Sciatic nerve (tissue), 2 donors: ENCODE measurements around the gene USP48. TPM values are rescaled to one million over a fixed set of nuclear protein-coding genes. Genes with fewer than 3 reads are reported as not detected.
"Not testable (repeated sequence)": the region's sequence is repeated elsewhere in the genome, so short reads cannot be mapped to it uniquely, and the experiment has no call there.

Experiments used
- ATAC-seq: fragments of 200-7000 bp; cut with Tn5 transposase; one replicate; pipeline ENCODE4 v1.9.1; 2020; ENCODE audit warnings: mild to moderate bottlenecking, moderate library complexity
- DNase-seq: peaks from one replicate; pipeline ENCODE4 v3.0.0-alpha.2; 2020; ENCODE audit warnings: low spot score
- intact Hi-C: fragments of 100-400 bp; cut with DNase I; formaldehyde crosslinking; loops from one replicate; pipeline ENCODE4 v1.14.2; 2022
- total RNA-seq: library from RNA; stranded (reverse); fragmentation: NEBNext Ultra II Directional; extraction: Animal tissue kit (Norgen Biotek cat#: 25700); gene quantifications from one replicate; pipeline ENCODE4 v1.2.1, GENCODE V29; 2021
- donor health status: DM: no; HTN: no; CAD: no.
- donor health status: DM: no; HTN: no; CAD: no.

Gene USP48
- 112 TPM for total RNA-seq

GRCh38 chr1:21782868-21783678 lies at the start of gene USP48:
TSS of gene USP48 (minus strand) at chr1:21783149. CDS start at chr1:21782957, 192 bp downstream.
- DNase-seq (peak; percentile 97), ATAC-seq (peak; percentile 99)
- intact Hi-C loops = no loop called here

- DNase-seq (no peak), ATAC-seq (no peak)
- intact Hi-C loops = no loop called here
Observed at GRCh38 chr1:21831454-21831970, 48.6 kb upstream of the USP48 start.

GRCh38 chr1:21830792-21831453 lies 48.0 kb upstream of the USP48 start:
- intact Hi-C loops = no loop called here
- DNase-seq (no peak), ATAC-seq (no peak)

GRCh38 chr1:21829294-21829693 lies 46.3 kb upstream of the USP48 start:
- intact Hi-C loops = loop anchor here (10.0 kb wide), 1 partner anchor 544 kb away; no protein-coding TSS in a partner anchor
- DNase-seq (no peak), ATAC-seq (no peak)

GRCh38 chr1:21828506-21829210 lies 45.7 kb upstream of the USP48 start:
- intact Hi-C loops = loop anchor here (10.0 kb wide), 1 partner anchor 544 kb away; no protein-coding TSS in a partner anchor
- ATAC-seq = no peak
- DNase-seq = no peak

- ATAC-seq = no peak
- no peak for DNase-seq
- intact Hi-C loops = loop anchor here (10.0 kb wide), 1 partner anchor 543 kb away; no protein-coding TSS in a partner anchor
Observed at GRCh38 chr1:21828075-21828474, 45.1 kb upstream of the USP48 start.

- ATAC-seq (no peak), DNase-seq (no peak)
- intact Hi-C loops = loop anchor here (10.0 kb wide), 1 partner anchor 542 kb away; no protein-coding TSS in a partner anchor
Observed at GRCh38 chr1:21827141-21827679, 44.3 kb upstream of the USP48 start.

- not testable (repeated sequence) for ATAC-seq, DNase-seq
- intact Hi-C loops = loop anchor here (10.0 kb wide), 1 partner anchor 542 kb away; no protein-coding TSS in a partner anchor
Observed at GRCh38 chr1:21826694-21827093, 43.7 kb upstream of the USP48 start.

GRCh38 chr1:21825393-21825792 lies 42.4 kb upstream of the USP48 start:
- no peak for ATAC-seq
- intact Hi-C loops = loop anchor here (10.0 kb wide), 1 partner anchor 541 kb away; no protein-coding TSS in a partner anchor
- no peak for DNase-seq

- no peak for ATAC-seq
- no peak for DNase-seq
- intact Hi-C loops = loop anchor here (10.0 kb wide), 1 partner anchor 540 kb away; no protein-coding TSS in a partner anchor
Observed at GRCh38 chr1:21824926-21825325, 42.0 kb upstream of the USP48 start.

GRCh38 chr1:21823980-21824702 lies 41.2 kb upstream of the USP48 start:
- intact Hi-C loops = loop anchor here (10.0 kb wide), 1 partner anchor 539 kb away; no protein-coding TSS in a partner anchor
- no peak for DNase-seq
- no peak for ATAC-seq

GRCh38 chr1:21823206-21823979 lies 40.4 kb upstream of the USP48 start:
- ATAC-seq (peak; percentile 29), DNase-seq (no peak)
- intact Hi-C loops = loop anchor here (10.0 kb wide), 1 partner anchor 539 kb away; no protein-coding TSS in a partner anchor

GRCh38 chr1:21822349-21822748 lies 39.4 kb upstream of the USP48 start:
- intact Hi-C loops = loop anchor here (10.0 kb wide), 1 partner anchor 538 kb away; no protein-coding TSS in a partner anchor
- DNase-seq (no peak), ATAC-seq (peak; percentile 54)

- intact Hi-C loops = loop anchor here (10.0 kb wide), 1 partner anchor 537 kb away; no protein-coding TSS in a partner anchor
- ATAC-seq (peak; percentile 5), DNase-seq (no peak)
Observed at GRCh38 chr1:21821385-21822019, 38.6 kb upstream of the USP48 start.

- intact Hi-C loops = loop anchor here (10.0 kb wide), 1 partner anchor 536 kb away; no protein-coding TSS in a partner anchor
- DNase-seq (no peak), ATAC-seq (no peak)
Observed at GRCh38 chr1:21820597-21821232, 37.8 kb upstream of the USP48 start.

GRCh38 chr1:21818656-21819055 lies 35.7 kb upstream of the USP48 start:
- ATAC-seq (peak; percentile 19), DNase-seq (no peak)
- intact Hi-C loops = no loop called here
